ENCODE data around the gene PPP2R3A. TPM values are rescaled to one million over a fixed set of nuclear protein-coding genes. Genes with fewer than 3 reads are reported as not detected.

PPP2R3A gene
- polyA plus RNA-seq, 3 donors from 2014 or later: 0.06 to 0.24 (median 0.09) TPM

DNA sequence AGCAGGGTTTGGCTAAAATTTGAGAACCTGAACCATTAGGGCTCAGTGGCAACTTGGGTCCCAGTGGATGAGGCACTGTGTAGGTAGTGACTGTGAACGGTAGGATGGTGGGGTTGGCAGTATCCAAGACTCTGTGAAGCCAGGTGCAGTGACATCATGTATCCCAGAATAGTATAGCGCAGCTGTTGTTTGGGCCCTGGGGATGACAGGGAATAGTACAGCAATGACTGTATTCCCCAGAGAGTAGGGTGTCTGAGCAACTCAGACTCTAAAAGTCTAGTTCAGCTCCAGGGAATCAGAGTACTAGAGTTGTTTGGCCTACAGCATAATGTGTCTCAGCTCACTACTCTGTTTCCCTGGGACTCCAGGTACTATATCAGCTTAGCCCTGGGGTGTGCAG lies 20.7 kb upstream of the PPP2R3A start:
- Mint-ChIP-seq H3K4me3 (no peak overlapping the region), H3K27ac (no peak overlapping the region), H3K36me3 (peaks cover 0 to 3% (median 0%) of the 10 kb centered on the region in 3 donors), H3K27me3 (ENCODE audit: low read depth in 3 of 3) (peaks cover 2 to 4% (median 3%) of the 10 kb centered on the region in 3 donors), H3K9me3 (peaks cover 1 to 9% (median 5%) of the 10 kb centered on the region in 6 donors), H3K4me1 (no peaks in the 10 kb centered on the region)
- DNase-seq: no peak

DNA sequence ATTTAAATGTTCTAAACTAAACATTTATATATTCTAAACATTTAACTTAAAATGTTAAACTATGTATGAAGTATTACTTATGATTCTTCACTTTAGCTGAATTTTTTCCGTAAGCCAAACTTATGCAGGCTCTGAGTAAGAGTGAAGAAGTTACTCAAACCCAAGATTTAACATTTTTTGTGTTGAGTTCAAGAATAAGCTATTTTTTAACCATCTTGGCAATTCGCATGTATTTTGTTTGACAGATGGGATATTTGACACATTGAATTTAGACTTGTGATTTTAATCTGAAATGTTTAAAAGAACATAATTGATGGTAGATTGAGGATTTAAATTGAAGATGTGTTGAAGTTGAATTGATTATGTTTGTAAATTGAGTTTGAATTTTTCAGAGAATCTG lies 14.6 kb upstream of the PPP2R3A start:
- H3K9me3 Mint-ChIP-seq: peaks cover 0 to 4% (median 3%) of the 10 kb centered on the region in 6 donors
- H3K4me3 Mint-ChIP-seq: no peak overlapping the region
- H3K4me1 Mint-ChIP-seq: no peaks in the 10 kb centered on the region
- H3K36me3 Mint-ChIP-seq: no peaks in the 10 kb centered on the region
- H3K27ac Mint-ChIP-seq: no peak overlapping the region
- peaks cover 2 to 6% (median 2%) of the 10 kb centered on the region in 3 donors for H3K27me3 Mint-ChIP-seq (ENCODE audit: low read depth in 3 of 3)
- no peak for DNase-seq

DNA sequence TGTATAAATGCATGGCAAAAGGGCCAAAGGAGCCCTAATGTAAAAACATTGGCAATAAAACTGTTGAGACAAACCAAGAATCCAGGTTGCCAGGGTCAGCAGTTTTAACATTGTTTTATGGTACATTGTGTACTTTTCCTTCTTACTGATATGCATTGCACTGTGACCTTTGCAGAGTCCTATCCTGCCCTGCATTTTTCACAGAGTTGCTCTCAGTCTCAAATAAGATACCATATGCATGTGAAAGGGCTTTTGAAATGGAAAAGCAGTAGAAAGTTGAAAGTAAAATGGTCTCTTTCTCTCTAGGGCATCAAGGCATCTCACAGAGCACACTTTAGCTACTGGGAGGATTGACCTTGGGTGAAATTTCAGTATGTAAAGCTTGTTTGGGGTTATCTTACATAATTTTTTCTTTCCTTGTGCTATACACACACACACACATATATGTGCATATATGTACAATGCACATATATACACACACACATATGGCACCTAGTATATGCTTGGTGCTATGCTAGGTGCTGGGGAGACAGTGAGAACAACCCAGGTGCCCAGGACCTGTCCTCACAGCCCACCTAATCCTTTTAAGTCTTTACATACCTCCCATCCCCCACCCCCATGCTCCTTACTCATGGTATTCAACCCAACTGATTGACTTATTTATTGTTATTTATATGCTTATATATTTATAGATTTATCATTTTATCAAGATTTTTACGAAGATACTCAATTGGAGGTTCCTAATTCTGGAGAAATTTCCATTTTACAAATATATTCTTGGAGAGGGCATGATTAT lies 1.2 kb upstream of the PPP2R3A start:
- H3K36me3 Mint-ChIP-seq: peaks cover 0 to 4% (median 3%) of the 10 kb centered on the region in 3 donors
- H3K4me3 Mint-ChIP-seq: peak overlapping the region; percentile 82 to 87 (median 83)
- H3K27ac Mint-ChIP-seq: peak overlapping the region in 1 of 6 donors; percentile 55

GRCh38 chr3:135965129-135965505 lies 411 bp upstream of the PPP2R3A start:
- Mint-ChIP-seq H3K36me3 (peaks cover 0 to 4% (median 3%) of the 10 kb centered on the region in 3 donors), H3K27me3 (ENCODE audit: low read depth in 3 of 3) (peaks cover 1 to 12% (median 8%) of the 10 kb centered on the region in 3 donors), H3K4me3 (peak overlapping the region; percentile 82 to 87 (median 83)), H3K9me3 (peaks cover 3 to 17% (median 6%) of the 10 kb centered on the region in 6 donors), H3K4me1 (peaks cover 11 to 22% of the 10 kb centered on the region in 2 donors), H3K27ac (peak overlapping the region in 5 of 6 donors; percentile 18 to 78 (median 63))
- DNase-seq: no peak

More for the DNA sequence above, 1.2 kb upstream of the PPP2R3A start:
- DNase-seq: no peak
- H3K4me1 Mint-ChIP-seq: peaks cover 11 to 21% of the 10 kb centered on the region in 2 donors
- H3K27me3 Mint-ChIP-seq (ENCODE audit: low read depth in 3 of 3): peaks cover 0 to 8% (median 8%) of the 10 kb centered on the region in 3 donors
- peaks cover 3 to 23% (median 9%) of the 10 kb centered on the region in 6 donors for H3K9me3 Mint-ChIP-seq

- Mint-ChIP-seq H3K4me3 (peak overlapping the region; percentile 79 to 86 (median 82)), H3K4me1 (peaks cover 11 to 27% of the 10 kb centered on the region in 2 donors), H3K27ac (no peak overlapping the region), H3K27me3 (ENCODE audit: low read depth in 3 of 3) (peaks cover 1 to 15% (median 6%) of the 10 kb centered on the region in 3 donors), H3K36me3 (peaks cover 0 to 4% (median 0%) of the 10 kb centered on the region in 3 donors), H3K9me3 (peaks cover 0 to 6% (median under 1%) of the 10 kb centered on the region in 6 donors)
- peak in 1 of 3 donors; percentile 3 for DNase-seq
Observed at GRCh38 chr3:135966271-135966961, 888 bp downstream of the PPP2R3A start.

GRCh38 chr3:135966962-135967274 lies 1.4 kb downstream of the PPP2R3A start:
- no peak for DNase-seq
- Mint-ChIP-seq H3K27ac (no peak overlapping the region), H3K36me3 (peaks cover 0 to 4% (median 0%) of the 10 kb centered on the region in 3 donors), H3K27me3 (ENCODE audit: low read depth in 3 of 3) (peaks cover 1 to 15% (median 6%) of the 10 kb centered on the region in 3 donors), H3K9me3 (peaks cover 0 to 4% (median 0%) of the 10 kb centered on the region in 6 donors), H3K4me1 (peaks cover 11 to 27% of the 10 kb centered on the region in 2 donors), H3K4me3 (peak overlapping the region; percentile 79 to 86 (median 81))

- peaks cover 0 to 4% (median 0%) of the 10 kb centered on the region in 3 donors for H3K36me3 Mint-ChIP-seq
- DNase-seq: no peak
Observed at GRCh38 chr3:135967867-135968266, 2.3 kb downstream of the PPP2R3A start.

DNA sequence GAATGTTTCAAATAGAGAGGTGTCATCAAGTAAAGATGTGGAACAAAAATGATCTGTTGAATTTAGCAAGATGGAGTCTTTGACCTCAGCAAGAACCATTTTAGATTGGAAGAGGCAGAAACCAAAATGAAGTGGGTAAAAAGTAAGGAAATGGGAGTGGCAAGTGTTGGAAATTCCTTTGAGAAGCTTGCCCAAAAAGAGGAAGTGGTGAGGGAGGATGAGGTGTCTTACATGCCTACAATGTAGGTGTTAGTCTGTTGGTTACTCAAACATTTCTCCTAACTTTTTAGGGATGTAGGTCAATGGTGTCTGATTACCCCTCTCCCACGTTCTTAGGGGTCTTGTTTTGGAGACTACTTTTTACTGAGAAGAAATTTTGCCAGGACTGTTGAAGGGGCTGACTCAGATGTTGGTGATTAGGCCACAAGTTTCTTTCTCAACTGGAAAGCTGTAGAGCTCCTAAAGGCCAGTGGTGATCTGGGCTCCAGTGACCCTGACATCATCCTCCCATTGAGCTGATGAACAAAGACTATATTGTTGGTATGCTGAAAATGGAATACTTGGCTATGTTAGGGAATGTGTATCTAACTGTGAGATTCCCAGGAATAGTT lies 5.1 kb downstream of the PPP2R3A start:
- Mint-ChIP-seq H3K9me3 (no peaks in the 10 kb centered on the region), H3K4me3 (no peak overlapping the region), H3K27me3 (ENCODE audit: low read depth in 3 of 3) (peaks cover 3 to 10% (median 6%) of the 10 kb centered on the region in 3 donors), H3K36me3 (peaks cover 0 to 4% (median 0%) of the 10 kb centered on the region in 3 donors), H3K4me1 (peaks cover 5 to 20% of the 10 kb centered on the region in 2 donors), H3K27ac (no peak overlapping the region)
- no peak for DNase-seq

More at GRCh38 chr3:135967867-135968266, 2.3 kb downstream of the PPP2R3A start:
- Mint-ChIP-seq H3K4me1 (peaks cover 11 to 27% of the 10 kb centered on the region in 2 donors), H3K9me3 (no peaks in the 10 kb centered on the region), H3K4me3 (peak overlapping the region in 1 of 5 donors; percentile 81), H3K27me3 (ENCODE audit: low read depth in 3 of 3) (peaks cover 3 to 15% (median 6%) of the 10 kb centered on the region in 3 donors), H3K27ac (no peak overlapping the region)

DNA sequence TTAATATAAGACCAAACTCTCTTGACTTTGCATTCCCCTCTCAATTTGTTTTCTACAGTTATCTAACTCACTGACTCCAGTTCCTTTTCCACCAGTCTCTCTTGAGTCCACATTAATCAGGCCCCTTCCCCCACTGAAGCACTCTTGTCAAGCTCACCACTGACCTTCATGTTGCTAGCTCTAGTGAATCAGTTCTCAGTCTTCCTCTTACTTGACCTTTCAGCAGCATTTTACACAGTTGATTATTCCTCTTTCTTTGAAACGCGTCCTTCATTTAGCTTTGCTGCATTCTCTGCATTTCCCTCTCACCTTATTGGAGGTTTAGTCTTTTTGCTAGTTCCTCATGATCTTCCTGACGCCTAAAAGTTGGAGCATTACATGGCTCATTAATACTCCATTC lies 8.3 kb downstream of the PPP2R3A start:
- Mint-ChIP-seq H3K27me3 (ENCODE audit: low read depth in 3 of 3) (peaks cover 0 to 10% (median 3%) of the 10 kb centered on the region in 3 donors), H3K4me3 (no peak overlapping the region), H3K27ac (no peak overlapping the region), H3K4me1 (peaks cover 0 to 7% of the 10 kb centered on the region in 2 donors), H3K36me3 (peaks cover 0 to 4% (median 0%) of the 10 kb centered on the region in 3 donors), H3K9me3 (no peaks in the 10 kb centered on the region)
- no peak for DNase-seq

GRCh38 chr3:135975053-135975452 lies 9.5 kb downstream of the PPP2R3A start:
- DNase-seq: no peak
- Mint-ChIP-seq H3K27me3 (ENCODE audit: low read depth in 3 of 3) (peaks cover 0 to 4% (median 1%) of the 10 kb centered on the region in 3 donors), H3K4me3 (no peak overlapping the region), H3K27ac (no peak overlapping the region), H3K4me1 (peaks cover 0 to 6% of the 10 kb centered on the region in 2 donors), H3K9me3 (no peaks in the 10 kb centered on the region), H3K36me3 (peaks cover 0 to 4% (median 0%) of the 10 kb centered on the region in 3 donors)

- no peak for DNase-seq
- Mint-ChIP-seq H3K4me3 (no peak overlapping the region), H3K36me3 (no peaks in the 10 kb centered on the region), H3K27ac (no peak overlapping the region), H3K9me3 (no peaks in the 10 kb centered on the region), H3K27me3 (ENCODE audit: low read depth in 3 of 3) (peaks cover 0 to 1% (median 0%) of the 10 kb centered on the region in 3 donors), H3K4me1 (peaks cover 0 to under 1% of the 10 kb centered on the region in 2 donors)
Observed at GRCh38 chr3:135975536-135975935, 10.0 kb downstream of the PPP2R3A start.

GRCh38 chr3:135980343-135980742 lies 14.8 kb downstream of the PPP2R3A start:
- H3K9me3 Mint-ChIP-seq: peaks cover 0 to 4% (median 0%) of the 10 kb centered on the region in 6 donors
- no peak overlapping the region for H3K4me3 Mint-ChIP-seq
- no peaks in the 10 kb centered on the region for H3K4me1 Mint-ChIP-seq
- H3K27ac Mint-ChIP-seq: no peak overlapping the region
- H3K36me3 Mint-ChIP-seq: no peaks in the 10 kb centered on the region
- no peak for DNase-seq
- H3K27me3 Mint-ChIP-seq (ENCODE audit: low read depth in 3 of 3): peaks cover 0 to 4% (median 2%) of the 10 kb centered on the region in 3 donors

- peaks cover 0 to 4% (median 2%) of the 10 kb centered on the region in 3 donors for H3K27me3 Mint-ChIP-seq (ENCODE audit: low read depth in 3 of 3)
- no peaks in the 10 kb centered on the region for H3K4me1 Mint-ChIP-seq
- no peak for DNase-seq
- H3K36me3 Mint-ChIP-seq: no peaks in the 10 kb centered on the region
- peaks cover 0 to 4% (median 0%) of the 10 kb centered on the region in 6 donors for H3K9me3 Mint-ChIP-seq
- H3K4me3 Mint-ChIP-seq: no peak overlapping the region
- no peak overlapping the region for H3K27ac Mint-ChIP-seq
Observed at GRCh38 chr3:135981701-135982403, 16.3 kb downstream of the PPP2R3A start.
